Kidney epithelial cell (primary cell): ENCODE data around the gene LELP1. TPM values are rescaled to one million over a fixed set of nuclear protein-coding genes. Genes with fewer than 3 reads are reported as not detected.

Experiments
- DNase-seq: peaks from one replicate; pipeline ENCODE4 v3.0.0-alpha.2; 2010; ENCODE audit warnings: low read depth
- H3K27me3 ChIP-seq: 2 replicates; pipeline ENCODE4 v1.6.0; 2011; ENCODE audit warnings: low read length; ENCODE audit not compliant: control insufficient read depth, insufficient read depth
- H3K36me3 ChIP-seq: 2 replicates; pipeline ENCODE4 v1.5.1; 2011; ENCODE audit warnings: low read length; ENCODE audit not compliant: control insufficient read depth, insufficient read depth
- H3K4me3 ChIP-seq: 2 replicates; pipeline ENCODE4 v1.5.1; 2011; ENCODE audit warnings: low read depth, mild to moderate bottlenecking, control low read depth, low read length
- total RNA-seq: library from RNA; depleted of rRNA; stranded (reverse); fragments of >200 nt; gene quantifications from 2 replicates; pipeline ENCODE4 v1.2.3, GENCODE V29; 2015
- TF ChIP-seq, protein P1 (sequence below): IDR thresholded peaks from 2 replicates; pipeline ENCODE4 v1.5.1; 2011; ENCODE audit warnings: mild to moderate bottlenecking, moderate library complexity, low read length, control low read depth, inconsistent platforms; ENCODE audit not compliant: insufficient read depth, poor library complexity, severe bottlenecking

Gene LELP1
- total RNA-seq, 1 donor from 2014 or later, result not detected

DNA sequence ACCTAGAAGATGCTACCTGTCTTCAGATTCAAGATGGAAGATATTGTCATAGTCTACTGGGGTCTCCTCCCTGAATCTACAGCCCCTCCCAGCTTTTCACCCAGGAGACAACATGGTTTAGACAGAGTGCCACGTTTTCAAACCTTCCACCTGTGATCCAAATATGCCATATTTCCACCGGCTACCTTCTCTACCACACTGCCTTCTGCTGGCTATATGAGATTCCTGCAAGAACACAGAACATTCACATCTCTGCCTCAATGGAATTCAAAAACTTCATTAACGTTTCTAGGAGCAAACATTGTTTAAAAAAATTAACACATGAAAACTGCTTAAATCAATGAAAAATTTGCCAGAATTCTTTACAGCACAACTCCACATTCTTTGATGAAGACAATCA is 12.9 kb upstream of the LELP1 start:
- TF ChIP-seq, protein P1, sequence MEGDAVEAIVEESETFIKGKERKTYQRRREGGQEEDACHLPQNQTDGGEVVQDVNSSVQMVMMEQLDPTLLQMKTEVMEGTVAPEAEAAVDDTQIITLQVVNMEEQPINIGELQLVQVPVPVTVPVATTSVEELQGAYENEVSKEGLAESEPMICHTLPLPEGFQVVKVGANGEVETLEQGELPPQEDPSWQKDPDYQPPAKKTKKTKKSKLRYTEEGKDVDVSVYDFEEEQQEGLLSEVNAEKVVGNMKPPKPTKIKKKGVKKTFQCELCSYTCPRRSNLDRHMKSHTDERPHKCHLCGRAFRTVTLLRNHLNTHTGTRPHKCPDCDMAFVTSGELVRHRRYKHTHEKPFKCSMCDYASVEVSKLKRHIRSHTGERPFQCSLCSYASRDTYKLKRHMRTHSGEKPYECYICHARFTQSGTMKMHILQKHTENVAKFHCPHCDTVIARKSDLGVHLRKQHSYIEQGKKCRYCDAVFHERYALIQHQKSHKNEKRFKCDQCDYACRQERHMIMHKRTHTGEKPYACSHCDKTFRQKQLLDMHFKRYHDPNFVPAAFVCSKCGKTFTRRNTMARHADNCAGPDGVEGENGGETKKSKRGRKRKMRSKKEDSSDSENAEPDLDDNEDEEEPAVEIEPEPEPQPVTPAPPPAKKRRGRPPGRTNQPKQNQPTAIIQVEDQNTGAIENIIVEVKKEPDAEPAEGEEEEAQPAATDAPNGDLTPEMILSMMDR, result peak; percentile 18
- no peak overlapping the region for H3K4me3 ChIP-seq
- no peak for DNase-seq

DNA sequence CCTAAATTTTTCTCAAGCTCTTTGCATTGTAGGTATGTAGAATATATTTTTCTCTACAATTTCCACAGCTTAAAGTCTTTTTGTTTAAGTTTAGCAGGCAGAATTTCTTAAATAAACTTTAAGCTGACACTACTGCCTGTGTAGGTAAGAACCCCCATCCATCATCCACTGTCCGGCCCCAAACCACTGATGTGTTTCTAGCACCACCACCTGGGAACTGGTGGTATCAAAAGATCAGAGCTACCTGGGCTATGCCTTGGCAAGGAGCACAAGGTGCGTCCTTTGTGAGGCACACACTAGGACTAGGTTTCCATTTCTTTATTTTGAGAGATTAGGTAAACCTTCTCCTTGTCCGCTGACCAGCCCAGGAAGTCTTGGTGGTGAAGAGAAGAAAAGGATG is 10.5 kb upstream of the LELP1 start:
- H3K36me3 ChIP-seq, result no peaks in the 10 kb centered on the region
- no peak for DNase-seq
- peaks cover 2% of the 10 kb centered on the region for H3K27me3 ChIP-seq
- no peak overlapping the region for H3K4me3 ChIP-seq
- TF ChIP-seq, protein P1, result peak; percentile 33

More for the DNA sequence above, 12.9 kb upstream of the LELP1 start:
- Histone ChIP-seq H3K27me3 (peaks cover 2% of the 10 kb centered on the region), H3K36me3 (no peaks in the 10 kb centered on the region)

- no peak for DNase-seq
- H3K27me3 ChIP-seq, result peaks cover 2% of the 10 kb centered on the region
- no peak overlapping the region for H3K4me3 ChIP-seq
- H3K36me3 ChIP-seq, result no peaks in the 10 kb centered on the region
- TF ChIP-seq, protein P1, result no peak
These were observed 8.7 kb upstream of the LELP1 start for GRCh38 chr1:153194331-153195050.

GRCh38 chr1:153195216-153195615 is 8.0 kb upstream of the LELP1 start:
- TF ChIP-seq, protein P1, result no peak
- Histone ChIP-seq H3K27me3 (peaks cover 2% of the 10 kb centered on the region), H3K4me3 (no peak overlapping the region), H3K36me3 (no peaks in the 10 kb centered on the region)
- DNase-seq, result no peak

DNA sequence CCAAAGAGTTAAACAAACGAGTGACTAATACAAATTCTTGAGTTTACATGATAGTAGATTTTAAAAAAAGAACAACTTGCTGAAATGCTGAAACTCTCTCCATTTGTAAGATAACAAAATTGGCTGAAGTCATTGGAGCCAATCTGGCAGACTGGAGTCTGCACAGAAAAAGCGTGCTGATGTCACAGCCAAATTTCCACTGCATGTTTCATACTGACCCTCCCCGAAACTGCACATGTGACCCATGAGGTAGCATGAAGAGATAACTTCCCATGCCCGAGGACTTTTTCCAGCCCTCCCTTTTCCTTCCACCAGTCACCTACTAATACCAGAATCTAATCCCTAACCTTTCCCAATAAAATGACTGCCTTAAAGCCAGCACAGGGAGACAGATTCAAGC is 1.2 kb upstream of the LELP1 start:
- no peaks in the 10 kb centered on the region for H3K27me3 ChIP-seq
- DNase-seq, result no peak
- TF ChIP-seq, protein P1, result no peak

DNA sequence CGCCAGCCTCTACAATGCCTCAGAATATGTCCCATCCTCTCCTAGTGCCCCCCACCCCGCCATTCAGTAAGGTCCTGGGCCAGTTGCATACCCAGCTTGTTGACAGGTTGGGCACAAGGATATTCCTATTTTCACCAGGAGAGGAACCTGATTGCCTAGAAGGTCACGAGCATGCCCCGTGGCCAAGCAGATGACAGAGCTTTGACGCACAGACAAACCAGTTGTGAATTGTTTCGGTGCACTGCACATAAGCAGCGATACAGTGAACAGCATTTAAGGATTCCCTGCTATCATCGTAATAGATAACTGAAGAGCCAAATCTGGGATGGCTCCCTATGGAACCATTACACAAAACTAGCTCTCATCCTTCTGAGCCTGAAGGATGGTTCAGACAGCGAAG is 3.4 kb downstream of the LELP1 start:
- Histone ChIP-seq H3K4me3 (no peak overlapping the region), H3K36me3 (no peaks in the 10 kb centered on the region), H3K27me3 (no peaks in the 10 kb centered on the region)
- DNase-seq, result no peak
- TF ChIP-seq, protein P1, result no peak

More for the DNA sequence above, 1.2 kb upstream of the LELP1 start:
- H3K36me3 ChIP-seq, result no peaks in the 10 kb centered on the region
- H3K4me3 ChIP-seq, result no peak overlapping the region
